Gastroesophageal sphincter (tissue), 4 donors: ENCODE measurements around the gene MCRIP2. TPM values are rescaled to one million over a fixed set of nuclear protein-coding genes. Genes with fewer than 3 reads are reported as not detected.

Source experiments
- ATAC-seq: fragments of 150-250 bp; one replicate; pipeline ENCODE4 v1.9.1; 2016; ENCODE audit warnings: mild to moderate bottlenecking, moderate library complexity
- H3K27ac ChIP-seq, 4 donors: fragments of 200-600 bp; sonication (generic) in 3 of 4; 1 replicate in 3 of 4; 2 replicates in 1 of 4; pipeline ENCODE4 v1.5.1; 2016 to 2019
- H3K27me3 ChIP-seq: fragments of 200-600 bp; sonication (generic); one replicate; pipeline ENCODE4 v1.5.1; 2019
- H3K36me3 ChIP-seq, 2 donors: fragments of 200-600 bp; sonication (generic); one replicate each; pipeline ENCODE4 v1.5.1; 2019; ENCODE audit warnings: control low read depth in 1 of 2
- H3K4me1 ChIP-seq, 3 donors: fragments of 200-600 bp; sonication (generic); 1 replicate in 2 of 3; 2 replicates in 1 of 3; pipeline ENCODE4 v1.5.1; 2016 to 2019; ENCODE audit warnings: control low read depth in 2 of 3
- H3K4me3 ChIP-seq, 2 donors: fragments of 200-600 bp; sonication (generic); one replicate each; pipeline ENCODE4 v1.5.1; 2019; ENCODE audit warnings: mild to moderate bottlenecking in 1 of 2, moderate library complexity in 1 of 2
- H3K9me3 ChIP-seq, 3 donors: fragments of 200-600 bp; sonication (generic); one replicate each; pipeline ENCODE4 v1.5.1; 2017 to 2019; ENCODE audit warnings: control low read depth in 2 of 3
- EP300 ChIP-seq: sonication (generic); formaldehyde crosslinking; IDR thresholded peaks from one replicate; pipeline ENCODE4 v1.6.1; 2017; ENCODE audit warnings: antibody characterized with exemption, mild to moderate bottlenecking
- POLR2A ChIP-seq, 2 donors: fragments of 450-650 bp; IDR thresholded peaks; one replicate each; pipeline ENCODE4 v1.6.1; 2017; ENCODE audit warnings: antibody characterized with exemption in 2 of 2, mild to moderate bottlenecking in 2 of 2, moderate library complexity in 1 of 2
- POLR2AphosphoS5 ChIP-seq: sonication (generic); formaldehyde crosslinking; IDR thresholded peaks from one replicate; pipeline ENCODE4 v1.6.1; 2017; ENCODE audit warnings: antibody characterized with exemption
- WGBS, 2 donors: methylation state at CpG; one replicate each; pipeline ENCODE4 v1.1.5; 2018; ENCODE audit warnings: low coverage in 1 of 2; 5-methylcytosine and 5-hydroxymethylcytosine counted together
- total RNA-seq, 4 donors: library from RNA; depleted of rRNA; stranded (reverse); fragments of >200 nt; gene quantifications; one replicate each; pipeline ENCODE4 v1.1.0, GENCODE V29; 2016
- TF ChIP-seq, protein P1 (sequence below), 4 experiments: fragments of 200-600 bp in 2 of 4; fragments of 450-650 bp in 2 of 4; sonication (generic) in 1 of 4; IDR thresholded peaks; one replicate each; pipeline ENCODE4 v1.5.1; 2017 to 2019; ENCODE audit warnings: antibody characterized with exemption in 4 of 4, mild to moderate bottlenecking in 2 of 4, moderate library complexity in 2 of 4

MCRIP2 gene
- total RNA-seq, 4 donors from 2014 or later: 25.4 to 70.0 (median 51.9) TPM

DNA sequence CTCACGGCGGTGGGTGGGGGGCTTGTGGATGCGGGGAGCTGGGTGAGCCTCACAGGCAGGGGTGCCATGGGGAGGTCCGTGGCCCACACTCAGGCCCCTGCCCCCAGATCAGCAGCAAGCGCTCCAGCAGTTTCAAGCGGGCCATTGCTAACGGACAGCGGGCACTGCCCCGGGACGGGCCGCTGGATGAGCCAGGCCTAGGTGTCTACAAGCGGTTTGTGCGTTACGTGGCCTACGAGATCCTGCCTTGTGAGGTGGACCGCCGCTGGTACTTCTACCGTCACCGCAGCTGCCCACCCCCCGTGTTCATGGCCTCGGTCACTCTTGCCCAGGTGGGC lies 34.9 kb downstream of the MCRIP2 start:
- WGBS, 2 donors: no CpG with 5 or more reads among the region's 21 CpGs
- H3K4me3 ChIP-seq: no peak overlapping the region
- ATAC-seq: no peak
- no peaks in the 10 kb centered on the region for H3K9me3 ChIP-seq
- peaks cover 0 to 47% (median 29%) of the 10 kb centered on the region in 3 donors for H3K4me1 ChIP-seq
- no peak overlapping the region for H3K27ac ChIP-seq
- TF ChIP-seq POLR2AphosphoS5: no peak
- TF ChIP-seq, protein P1, sequence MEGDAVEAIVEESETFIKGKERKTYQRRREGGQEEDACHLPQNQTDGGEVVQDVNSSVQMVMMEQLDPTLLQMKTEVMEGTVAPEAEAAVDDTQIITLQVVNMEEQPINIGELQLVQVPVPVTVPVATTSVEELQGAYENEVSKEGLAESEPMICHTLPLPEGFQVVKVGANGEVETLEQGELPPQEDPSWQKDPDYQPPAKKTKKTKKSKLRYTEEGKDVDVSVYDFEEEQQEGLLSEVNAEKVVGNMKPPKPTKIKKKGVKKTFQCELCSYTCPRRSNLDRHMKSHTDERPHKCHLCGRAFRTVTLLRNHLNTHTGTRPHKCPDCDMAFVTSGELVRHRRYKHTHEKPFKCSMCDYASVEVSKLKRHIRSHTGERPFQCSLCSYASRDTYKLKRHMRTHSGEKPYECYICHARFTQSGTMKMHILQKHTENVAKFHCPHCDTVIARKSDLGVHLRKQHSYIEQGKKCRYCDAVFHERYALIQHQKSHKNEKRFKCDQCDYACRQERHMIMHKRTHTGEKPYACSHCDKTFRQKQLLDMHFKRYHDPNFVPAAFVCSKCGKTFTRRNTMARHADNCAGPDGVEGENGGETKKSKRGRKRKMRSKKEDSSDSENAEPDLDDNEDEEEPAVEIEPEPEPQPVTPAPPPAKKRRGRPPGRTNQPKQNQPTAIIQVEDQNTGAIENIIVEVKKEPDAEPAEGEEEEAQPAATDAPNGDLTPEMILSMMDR (IDR thresholded peaks at IDR 0.05): no peak
- peaks cover 8% of the 10 kb centered on the region for H3K27me3 ChIP-seq
- peaks cover 0 to 26% of the 10 kb centered on the region in 2 donors for H3K36me3 ChIP-seq

DNA sequence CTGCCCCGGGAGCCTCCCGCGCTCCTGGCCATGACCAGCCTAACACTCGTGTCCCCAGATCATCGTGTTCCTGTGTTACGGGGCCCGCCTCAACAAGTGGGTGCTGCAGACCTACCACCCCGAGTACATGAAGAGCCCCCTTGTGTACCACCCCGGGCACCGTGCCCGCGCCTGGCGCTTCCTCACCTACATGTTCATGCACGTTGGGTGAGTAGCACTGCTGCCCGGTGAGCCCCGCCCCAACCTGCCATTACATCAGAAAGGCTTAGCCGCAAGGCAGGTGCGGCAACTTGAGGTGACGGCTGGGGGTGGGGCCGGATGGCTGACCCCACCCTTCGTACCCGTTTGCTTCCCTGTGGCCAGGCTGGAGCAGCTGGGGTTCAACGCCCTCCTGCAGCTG lies 35.3 kb downstream of the MCRIP2 start:
- H3K4me3 ChIP-seq: no peak overlapping the region
- no peak overlapping the region for H3K27ac ChIP-seq
- H3K4me1 ChIP-seq: peaks cover 0 to 51% (median 32%) of the 10 kb centered on the region in 3 donors
- ATAC-seq: no peak
- H3K9me3 ChIP-seq: no peaks in the 10 kb centered on the region
- peaks cover 0 to 26% of the 10 kb centered on the region in 2 donors for H3K36me3 ChIP-seq
- no peak for TF ChIP-seq POLR2AphosphoS5
- no peak for TF ChIP-seq EP300
- no peak for TF ChIP-seq POLR2A (IDR thresholded peaks at IDR 0.05)
- TF ChIP-seq, protein P1 (IDR thresholded peaks at IDR 0.05): no peak
- H3K27me3 ChIP-seq: peaks cover 8% of the 10 kb centered on the region
- no CpG with 5 or more reads among the region's 23 CpGs for WGBS, 2 donors

DNA sequence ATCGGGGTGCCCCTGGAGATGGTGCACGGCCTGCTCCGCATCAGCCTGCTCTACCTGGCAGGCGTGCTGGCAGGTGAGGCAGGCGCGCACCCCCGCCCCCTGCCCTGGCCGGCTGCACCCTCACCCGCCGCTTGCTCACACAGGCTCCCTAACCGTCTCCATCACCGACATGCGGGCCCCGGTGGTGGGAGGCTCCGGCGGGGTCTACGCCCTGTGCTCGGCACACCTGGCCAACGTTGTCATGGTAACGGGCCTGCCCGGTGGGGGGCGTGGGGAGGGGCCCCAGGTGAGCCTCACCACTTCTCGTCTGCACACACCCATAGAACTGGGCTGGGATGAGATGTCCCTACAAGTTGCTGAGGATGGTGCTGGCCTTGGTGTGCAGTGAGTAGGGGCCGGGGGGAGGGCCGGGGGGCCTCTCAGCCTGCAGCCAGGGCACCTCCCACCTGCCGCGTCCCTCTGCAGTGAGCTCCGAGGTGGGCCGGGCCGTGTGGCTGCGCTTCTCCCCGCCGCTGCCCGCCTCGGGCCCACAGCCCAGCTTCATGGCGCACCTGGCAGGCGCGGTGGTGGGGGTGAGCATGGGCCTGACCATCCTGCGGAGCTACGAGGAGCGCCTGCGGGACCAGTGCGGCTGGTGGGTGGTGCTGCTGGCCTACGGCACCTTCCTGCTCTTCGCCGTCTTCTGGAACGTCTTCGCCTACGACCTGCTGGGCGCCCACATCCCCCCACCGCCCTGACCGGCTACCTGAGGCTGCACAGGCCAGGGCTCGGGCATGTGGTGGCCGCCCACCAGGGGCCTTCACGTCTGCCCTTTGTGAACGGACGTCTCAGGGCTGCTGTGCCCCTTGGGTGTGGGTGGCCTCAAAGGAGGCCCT lies 35.9 kb downstream of the MCRIP2 start:
- TF ChIP-seq EP300: no peak
- no peak for TF ChIP-seq POLR2AphosphoS5
- no peak for TF ChIP-seq POLR2A (IDR thresholded peaks at IDR 0.05)
- TF ChIP-seq, protein P1 (IDR thresholded peaks at IDR 0.05): no peak
- H3K9me3 ChIP-seq: no peaks in the 10 kb centered on the region
- peaks cover 8% of the 10 kb centered on the region for H3K27me3 ChIP-seq
- no CpG with 5 or more reads among the region's 57 CpGs for WGBS, 2 donors
- peaks cover 0 to 26% of the 10 kb centered on the region in 2 donors for H3K36me3 ChIP-seq
- peaks cover 0 to 58% (median 39%) of the 10 kb centered on the region in 3 donors for H3K4me1 ChIP-seq
- ATAC-seq: no peak
- H3K27ac ChIP-seq: no peak overlapping the region
- H3K4me3 ChIP-seq: no peak overlapping the region

DNA sequence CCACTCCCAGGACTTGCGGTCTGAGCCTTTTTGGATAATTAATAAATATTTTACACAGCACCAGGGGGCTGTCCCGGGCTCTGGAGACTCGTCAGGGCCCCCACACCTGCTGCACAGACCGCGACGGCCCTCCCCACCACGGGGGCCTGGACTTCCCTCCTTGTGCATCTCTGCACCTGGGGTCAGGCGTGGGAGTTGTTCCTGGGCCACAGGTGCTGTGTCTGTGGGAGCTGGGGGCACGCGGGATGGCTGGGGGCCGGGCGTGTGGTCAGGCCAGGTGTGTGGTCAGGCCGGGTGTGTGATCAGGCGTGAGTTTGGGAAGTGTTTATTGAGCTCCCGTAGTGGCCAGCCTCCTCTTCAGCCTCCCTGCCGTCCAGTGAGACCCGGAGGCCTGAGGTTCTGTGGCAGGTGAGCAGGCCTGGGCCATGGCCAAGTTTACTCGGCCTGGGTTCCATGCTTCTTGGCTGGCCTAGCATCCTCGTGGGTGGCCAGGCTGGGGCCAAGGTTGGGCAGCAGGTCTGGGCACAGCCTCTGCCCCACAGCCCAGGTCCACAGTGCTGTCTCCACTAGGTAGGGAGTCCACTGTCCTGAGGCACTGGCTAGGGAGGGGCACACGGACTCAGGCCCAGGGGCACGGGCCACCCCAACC lies 36.7 kb downstream of the MCRIP2 start:
- Histone ChIP-seq H3K36me3 (peaks cover 0 to 26% of the 10 kb centered on the region in 2 donors), H3K4me1 (peaks cover 0 to 65% (median 47%) of the 10 kb centered on the region in 3 donors), H3K27ac (peak overlapping the region in 2 of 4 donors; percentile 96 to 100), H3K9me3 (no peaks in the 10 kb centered on the region), H3K4me3 (no peak overlapping the region), H3K27me3 (peaks cover 8% of the 10 kb centered on the region)
- no peak for ATAC-seq
- no peak for TF ChIP-seq POLR2AphosphoS5
- TF ChIP-seq POLR2A (IDR thresholded peaks at IDR 0.05): no peak
- TF ChIP-seq EP300: no peak
- TF ChIP-seq, protein P1 (IDR thresholded peaks at IDR 0.05): no peak
- WGBS, 2 donors: 60% methylated on average over 1 of the region's 21 CpGs; no CpG with 5 or more reads in 1 of the 2 donors
